Lower lobe of right lung (tissue), 2 donors: Measurements from ENCODE around the gene JADE3. TPM values are rescaled to one million over a fixed set of nuclear protein-coding genes. Genes with fewer than 3 reads are reported as not detected.

ENCODE experiments used
- ATAC-seq, 2 donors: fragments of 200-7000 bp; cut with Tn5 transposase; one replicate each; pipeline ENCODE4 v1.9.1; 2020 to 2022; ENCODE audit warnings: mild to moderate bottlenecking in 2 of 2, moderate library complexity in 2 of 2
- DNase-seq: peaks from one replicate; pipeline ENCODE4 v3.0.0-alpha.2; 2020
- H3K27ac ChIP-seq: fragments of 200-600 bp; one replicate; pipeline ENCODE4 v1.8.0; 2022
- H3K27me3 ChIP-seq: fragments of 200-600 bp; one replicate; pipeline ENCODE4 v1.8.0; 2022; ENCODE audit warnings: low read depth
- H3K36me3 ChIP-seq: fragments of 200-600 bp; one replicate; pipeline ENCODE4 v1.8.0; 2022; ENCODE audit warnings: mild to moderate bottlenecking
- H3K4me1 ChIP-seq: fragments of 200-600 bp; one replicate; pipeline ENCODE4 v1.8.0; 2022
- H3K4me3 ChIP-seq: fragments of 200-600 bp; one replicate; pipeline ENCODE4 v1.8.0; 2022; ENCODE audit warnings: mild to moderate bottlenecking
- H3K9me3 ChIP-seq: fragments of 200-600 bp; one replicate; pipeline ENCODE4 v1.8.0; 2022
- intact Hi-C: fragments of 100-400 bp; cut with DNase I; formaldehyde crosslinking; loops from one replicate; pipeline ENCODE4 v1.11.0; 2022
- total RNA-seq: library from RNA; stranded (reverse); fragmentation: NEBNext Ultra II Directional; extraction: Animal tissue kit (Norgen Biotek cat#: 25700); gene quantifications from one replicate; pipeline ENCODE4 v1.2.1, GENCODE V29; 2021
- TF ChIP-seq, protein P1 (sequence below): fragments of 200-600 bp; IDR thresholded peaks from one replicate; pipeline ENCODE4 v1.8.0; 2022; ENCODE audit warnings: antibody characterized with exemption, mild to moderate bottlenecking
- donor health status: DM: no; HTN: yes; CAD: no; lungs with severe emphysema.

Gene JADE3
- total RNA-seq, 1 donor from 2014 or later: 8.5 TPM

- Histone ChIP-seq H3K36me3 (no peaks in the 10 kb centered on the region), H3K4me3 (no peak overlapping the region), H3K4me1 (no peaks in the 10 kb centered on the region), H3K27me3 (no peaks in the 10 kb centered on the region), H3K27ac (no peak overlapping the region), H3K9me3 (no peaks in the 10 kb centered on the region)
- no peak for DNase-seq
- TF ChIP-seq, protein P1, sequence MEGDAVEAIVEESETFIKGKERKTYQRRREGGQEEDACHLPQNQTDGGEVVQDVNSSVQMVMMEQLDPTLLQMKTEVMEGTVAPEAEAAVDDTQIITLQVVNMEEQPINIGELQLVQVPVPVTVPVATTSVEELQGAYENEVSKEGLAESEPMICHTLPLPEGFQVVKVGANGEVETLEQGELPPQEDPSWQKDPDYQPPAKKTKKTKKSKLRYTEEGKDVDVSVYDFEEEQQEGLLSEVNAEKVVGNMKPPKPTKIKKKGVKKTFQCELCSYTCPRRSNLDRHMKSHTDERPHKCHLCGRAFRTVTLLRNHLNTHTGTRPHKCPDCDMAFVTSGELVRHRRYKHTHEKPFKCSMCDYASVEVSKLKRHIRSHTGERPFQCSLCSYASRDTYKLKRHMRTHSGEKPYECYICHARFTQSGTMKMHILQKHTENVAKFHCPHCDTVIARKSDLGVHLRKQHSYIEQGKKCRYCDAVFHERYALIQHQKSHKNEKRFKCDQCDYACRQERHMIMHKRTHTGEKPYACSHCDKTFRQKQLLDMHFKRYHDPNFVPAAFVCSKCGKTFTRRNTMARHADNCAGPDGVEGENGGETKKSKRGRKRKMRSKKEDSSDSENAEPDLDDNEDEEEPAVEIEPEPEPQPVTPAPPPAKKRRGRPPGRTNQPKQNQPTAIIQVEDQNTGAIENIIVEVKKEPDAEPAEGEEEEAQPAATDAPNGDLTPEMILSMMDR: no peak
- intact Hi-C loops: no loop called here
- ATAC-seq: no peak
These were observed 81.9 kb downstream of the JADE3 start for GRCh38 chrX:46994096-46994495.

- H3K4me3 ChIP-seq: no peak overlapping the region
- H3K27ac ChIP-seq: no peak overlapping the region
- no peaks in the 10 kb centered on the region for H3K27me3 ChIP-seq
- no peaks in the 10 kb centered on the region for H3K4me1 ChIP-seq
- TF ChIP-seq, protein P1: no peak
- intact Hi-C loops: no loop called here
- DNase-seq (no peak), ATAC-seq (no peak)
- no peaks in the 10 kb centered on the region for H3K36me3 ChIP-seq
- no peaks in the 10 kb centered on the region for H3K9me3 ChIP-seq
These were observed 99.9 kb downstream of the JADE3 start for GRCh38 chrX:47012131-47012530.

- H3K27me3 ChIP-seq: no peaks in the 10 kb centered on the region
- H3K4me3 ChIP-seq: no peak overlapping the region
- TF ChIP-seq, protein P1: no peak
- intact Hi-C loops: no loop called here
- DNase-seq (no peak), ATAC-seq (no peak)
- no peaks in the 10 kb centered on the region for H3K4me1 ChIP-seq
- H3K36me3 ChIP-seq: no peaks in the 10 kb centered on the region
- H3K27ac ChIP-seq: no peak overlapping the region
- no peaks in the 10 kb centered on the region for H3K9me3 ChIP-seq
These were observed 114.0 kb downstream of the JADE3 start for GRCh38 chrX:47026198-47026597.

DNA sequence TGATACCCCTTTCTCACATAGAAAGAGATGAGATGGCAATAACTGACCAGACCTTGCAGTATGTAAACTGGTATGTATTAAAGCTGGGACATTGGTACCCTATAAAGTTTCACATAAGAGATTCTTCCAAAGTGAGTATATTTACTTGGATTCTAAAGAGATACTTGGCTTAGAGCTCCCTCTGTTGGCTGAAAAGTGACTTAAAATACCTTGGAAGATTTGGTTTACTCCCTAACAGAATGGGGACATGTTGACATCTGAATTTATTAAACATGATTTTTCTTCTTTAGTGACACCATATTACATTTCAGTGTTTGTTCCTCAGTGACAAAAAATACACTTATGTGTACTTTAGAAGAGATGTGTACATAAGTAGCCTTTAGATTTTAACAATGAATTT, 118.1 kb downstream of the JADE3 start:
- no peaks in the 10 kb centered on the region for H3K9me3 ChIP-seq
- no peak overlapping the region for H3K4me3 ChIP-seq
- ATAC-seq (no peak), DNase-seq (no peak)
- intact Hi-C loops: no loop called here
- TF ChIP-seq, protein P1: peak; percentile 56
- no peaks in the 10 kb centered on the region for H3K27me3 ChIP-seq
- H3K4me1 ChIP-seq: no peaks in the 10 kb centered on the region
- H3K27ac ChIP-seq: no peak overlapping the region
- H3K36me3 ChIP-seq: no peaks in the 10 kb centered on the region

- Histone ChIP-seq H3K9me3 (no peaks in the 10 kb centered on the region), H3K4me3 (no peak overlapping the region), H3K4me1 (no peaks in the 10 kb centered on the region), H3K27ac (no peak overlapping the region), H3K36me3 (no peaks in the 10 kb centered on the region), H3K27me3 (no peaks in the 10 kb centered on the region)
- DNase-seq (no peak), ATAC-seq (no peak)
- TF ChIP-seq, protein P1: no peak
- intact Hi-C loops: no loop called here
These were observed 135.8 kb downstream of the JADE3 start for GRCh38 chrX:47047989-47048388.
